Endothelial cell of umbilical vein (primary cell): ENCODE measurements around the gene CRISP3. TPM values are rescaled to one million over a fixed set of nuclear protein-coding genes. Genes with fewer than 3 reads are reported as not detected.
"Not testable (repeated sequence)": the region's sequence is repeated elsewhere in the genome, so short reads cannot be mapped to it uniquely, and the experiment has no call there.

Experiments used
- BruUV-seq: library from RNA; stranded (reverse); fragments of 400-500 nt; replicated peaks from 2 replicates; lab custom pipeline; 2021; lab: Mats Ljungman, UMichigan
- CTCF ChIA-PET: fragments of 300-600, 350-600 bp; sonication (Branson Sonifier 250); formaldehyde crosslinking; loops from one replicate; lab custom pipeline; 2021; ENCODE audit warnings: antibody characterized with exemption, inconsistent platforms; lab: Charles Lee
- POLR2A ChIA-PET: fragments of 300-600, 350-600 bp; sonication (Branson Sonifier 250); formaldehyde crosslinking; loops from one replicate; lab custom pipeline; 2021; ENCODE audit warnings: antibody characterized with exemption, inconsistent platforms; lab: Charles Lee
- DNase-seq: peaks from one replicate; pipeline ENCODE4 v3.0.0-alpha.2; 2011; ENCODE audit warnings: low read depth, low spot score
- FAIRE-seq: peaks from 2 replicates; lab custom pipeline; 2011; peaks lifted over from hg19 to GRCh38; lab: Jason Lieb, UNC
- H2AFZ ChIP-seq: 2 replicates; pipeline ENCODE4 v1.6.0; 2012; ENCODE audit warnings: low read depth, low read length, control low read depth, inconsistent platforms
- H3K27ac ChIP-seq: 2 replicates; pipeline ENCODE4 v1.5.1; 2011; ENCODE audit warnings: low read depth, mild to moderate bottlenecking, control low read depth, low read length, moderate library complexity; ENCODE audit not compliant: insufficient read depth
- H3K27me3 ChIP-seq, 2 experiments: 2 replicates each; pipeline versions ENCODE4 v1.6.0 to v1.6.1; 2011; ENCODE audit warnings: low read length in 2 of 2, mixed read lengths in 1 of 2; ENCODE audit not compliant: control insufficient read depth in 2 of 2, insufficient read depth in 2 of 2
- H3K36me3 ChIP-seq, 2 experiments: 2 replicates in 1 of 2; 3 replicates in 1 of 2; pipeline ENCODE4 v1.5.1; 2011; ENCODE audit warnings: low read length in 2 of 2, mild to moderate bottlenecking in 1 of 2, moderate library complexity in 1 of 2; ENCODE audit not compliant: control insufficient read depth in 2 of 2, insufficient read depth in 2 of 2; ENCODE audit errors: extremely low read depth in 1 of 2
- H3K4me1 ChIP-seq: 3 replicates; pipeline ENCODE4 v1.5.1; 2011; ENCODE audit warnings: mild to moderate bottlenecking, low read length; ENCODE audit not compliant: control insufficient read depth, insufficient read depth; ENCODE audit errors: extremely low read depth
- H3K4me2 ChIP-seq: 2 replicates; pipeline ENCODE4 v1.6.1; 2011; ENCODE audit warnings: low read length, control low read depth, mixed read lengths; ENCODE audit not compliant: insufficient read depth
- H3K4me3 ChIP-seq, 3 experiments: fragments of 200-600 bp in 1 of 3; sonication (generic), shearing (Covaris generic) in 1 of 3; replicated peaks in 1 of 3; 2 replicates each; pipeline ENCODE4 v1.5.1; 2011 to 2016; ENCODE audit warnings: control low read depth in 3 of 3, low read length in 3 of 3, mild to moderate bottlenecking in 2 of 3, inconsistent platforms in 1 of 3, low read depth in 1 of 3, moderate library complexity in 1 of 3; ENCODE audit not compliant: insufficient read depth in 1 of 3
- H3K79me2 ChIP-seq: 2 replicates; pipeline ENCODE4 v1.6.0; 2012; ENCODE audit warnings: low read length, inconsistent platforms; ENCODE audit not compliant: control insufficient read depth, insufficient read depth
- H3K9ac ChIP-seq: replicated peaks from 2 replicates; pipeline ENCODE3; 2011; ENCODE audit warnings: low read length, control low read depth; ENCODE audit not compliant: insufficient read depth; ENCODE audit errors: extremely low read depth
- H3K9me1 ChIP-seq: replicated peaks from 3 replicates; pipeline ENCODE4 v1.6.0; 2011; ENCODE audit warnings: mild to moderate bottlenecking, low read length; ENCODE audit not compliant: control insufficient read depth, insufficient read depth; ENCODE audit errors: extremely low read depth
- H3K9me3 ChIP-seq: replicated peaks from 2 replicates; pipeline ENCODE4 v1.5.1; 2012; ENCODE audit warnings: low read length, inconsistent platforms; ENCODE audit not compliant: control insufficient read depth, insufficient read depth
- H4K20me1 ChIP-seq: replicated peaks from 2 replicates; pipeline ENCODE3; 2011; ENCODE audit warnings: mild to moderate bottlenecking, low read length; ENCODE audit not compliant: control insufficient read depth, insufficient read depth; ENCODE audit errors: extremely low read depth
- CTCF ChIP-seq, 2 donors: IDR thresholded peaks; 1 replicate in 1 of 2; 2 replicates in 1 of 2; pipeline ENCODE4 v1.5.1; 2011; ENCODE audit warnings: low read length in 2 of 2, mild to moderate bottlenecking in 2 of 2, moderate library complexity in 2 of 2, control low read depth in 1 of 2, inconsistent platforms in 1 of 2, low read depth in 1 of 2; ENCODE audit not compliant: insufficient read depth in 1 of 2; ENCODE audit errors: extremely low read depth in 1 of 2
- EZH2 ChIP-seq: IDR thresholded peaks from 2 replicates; pipeline ENCODE4 v1.6.1; 2012; ENCODE audit warnings: borderline replicate concordance, low read depth, mild to moderate bottlenecking, moderate library complexity, low read length, inconsistent platforms; ENCODE audit not compliant: severe bottlenecking
- FOS ChIP-seq: IDR thresholded peaks from 2 replicates; pipeline ENCODE4 v1.6.1; 2011; ENCODE audit warnings: mild to moderate bottlenecking, low read length, moderate library complexity, borderline replicate concordance; ENCODE audit not compliant: insufficient read depth
- GATA2 ChIP-seq: IDR thresholded peaks from 2 replicates; pipeline ENCODE4 v1.7.0; 2011; ENCODE audit warnings: low read depth, mild to moderate bottlenecking, moderate library complexity, mixed read lengths, low read length; ENCODE audit not compliant: insufficient read length, insufficient read depth
- JUN ChIP-seq: IDR thresholded peaks from 2 replicates; pipeline ENCODE4 v1.6.1; 2011; ENCODE audit warnings: borderline replicate concordance, low read depth; ENCODE audit not compliant: insufficient read length, insufficient read depth
- MAX ChIP-seq: IDR thresholded peaks from 2 replicates; pipeline ENCODE4 v1.6.1; 2011; ENCODE audit not compliant: insufficient read depth, insufficient read length
- MYC ChIP-seq: IDR thresholded peaks from one replicate; pipeline ENCODE4 v1.6.1; 2011; ENCODE audit warnings: mild to moderate bottlenecking, low read depth, low read length
- POLR2A ChIP-seq: IDR thresholded peaks from 2 replicates; pipeline ENCODE4 v1.6.1; 2012; ENCODE audit warnings: low read depth, mild to moderate bottlenecking, control low read depth, low read length
- POLR2AphosphoS5 ChIP-seq: IDR thresholded peaks from 2 replicates; pipeline ENCODE4 v1.6.1; 2012; ENCODE audit warnings: low read depth, mild to moderate bottlenecking, control low read depth, low read length, moderate library complexity; ENCODE audit not compliant: insufficient read depth
- dilution Hi-C: fragments of 300-500 bp; cut with MboI; formaldehyde crosslinking; loops from one replicate; pipeline ENCODE4 v1.15.0; 2019; ENCODE audit warnings: low sequenced_read_pairs; ENCODE audit not compliant: extremely low pct_ligation_motif_present
- intact Hi-C: fragments of 100-400 bp; cut with micrococcal nuclease; formaldehyde crosslinking; loops from one replicate; pipeline ENCODE4 v1.10.0; 2022
- polyA plus RNA-seq, 4 experiments: library from polyadenylated mRNA; depleted of rRNA in 3 of 4; stranded (reverse) in 3 of 4; unstranded in 1 of 4; fragments of >200 nt; gene quantifications; 2 replicates each; pipeline versions ENCODE4 v1.2.1 to v1.2.3, GENCODE V29; 2011 to 2012; ENCODE audit warnings: missing spikeins in 1 of 4
- total RNA-seq: library from RNA; stranded (reverse); gene quantifications from 2 replicates; pipeline ENCODE4 v1.2.3, GENCODE V29; 2021

Gene CRISP3
- total and polyA plus RNA-seq, 2 donors (not counting 3 experiments of a cell fraction or from before 2014, with no cell fraction given), result not detected

GRCh38 chr6:49730251-49730650 lies 13.9 kb downstream of the CRISP3 start:
- H3K4me3 ChIP-seq, result no peak overlapping the region
- dilution Hi-C loops, result no loop called here
- no peak for FAIRE-seq
- H3K9ac ChIP-seq, result no peak overlapping the region
- BruUV-seq, result no TSS peak
- no peaks in the 10 kb centered on the region for H3K4me1 ChIP-seq
- intact Hi-C loops, result no loop called here
- CTCF ChIA-PET, result no interaction called here
- TF ChIP-seq MAX (no peak), GATA2 (no peak), FOS (no peak), MYC (no peak), CTCF (IDR thresholded peaks at IDR 0.05; ENCODE audit: extremely low read depth in 1 of 2, insufficient read depth in 1 of 2, low read depth in 1 of 2, low read length in 2 of 2) (no peak), JUN (no peak), POLR2A (no peak), POLR2AphosphoS5 (no peak), EZH2 (no peak)
- H3K9me1 ChIP-seq, result no peaks in the 10 kb centered on the region
- H2AFZ ChIP-seq, result no peak overlapping the region
- POLR2A ChIA-PET, result no interaction called here
- DNase-seq, result no peak
- H3K36me3 ChIP-seq, result no peaks in the 10 kb centered on the region
- no peak overlapping the region for H3K27ac ChIP-seq
- no peaks in the 10 kb centered on the region for H3K9me3 ChIP-seq
- no peaks in the 10 kb centered on the region for H3K27me3 ChIP-seq
- H3K4me2 ChIP-seq, result no peak overlapping the region
- no peaks in the 10 kb centered on the region for H3K79me2 ChIP-seq
- H4K20me1 ChIP-seq, result no peaks in the 10 kb centered on the region

DNA sequence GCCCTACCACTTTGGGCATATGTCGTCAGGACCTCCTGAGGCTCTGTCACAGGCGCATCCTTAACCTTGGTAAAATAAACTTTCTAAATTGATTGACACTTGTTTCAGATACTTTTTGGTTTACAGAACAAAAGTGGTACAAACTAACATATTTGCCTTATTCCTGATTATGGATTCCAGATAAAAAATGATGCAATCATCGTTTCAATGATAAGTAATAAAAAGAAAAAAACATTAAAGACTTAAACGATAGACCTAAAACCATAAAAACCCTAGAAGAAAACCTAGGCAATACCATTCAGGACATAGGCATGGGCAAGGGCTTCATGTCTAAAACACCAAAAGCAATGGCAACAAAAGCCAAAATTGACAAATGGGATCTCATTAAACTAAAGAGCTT lies 20.3 kb downstream of the CRISP3 start:
- H3K4me1 ChIP-seq, H2AFZ ChIP-seq, dilution Hi-C loops, H3K79me2 ChIP-seq, H3K9me3 ChIP-seq, H3K36me3 ChIP-seq, H3K9me1 ChIP-seq, H4K20me1 ChIP-seq, H3K9ac ChIP-seq, H3K27me3 ChIP-seq, POLR2A ChIA-PET, H3K4me2 ChIP-seq, DNase-seq, intact Hi-C loops, FAIRE-seq, H3K4me3 ChIP-seq, CTCF ChIA-PET, BruUV-seq, H3K27ac ChIP-seq: not testable (repeated sequence)
